Astrocyte of the cerebellum (primary cell): ENCODE data around the gene ABCG2.

Experiments
- DNase-seq: peaks from one replicate; pipeline ENCODE4 v3.0.0-alpha.2; 2011; ENCODE audit warnings: low read depth
- H3K4me3 ChIP-seq: 2 replicates; pipeline ENCODE4 v1.5.1; 2011; ENCODE audit warnings: mild to moderate bottlenecking, low read depth, low read length, moderate library complexity
- in situ Hi-C: cut with HindIII; loops from 2 replicates; pipeline ENCODE4 v1.10.0; 2017; ENCODE audit warnings: low sequenced_read_pairs
- TF ChIP-seq, protein P1 (sequence below): IDR thresholded peaks from 2 replicates; pipeline ENCODE4 v1.5.1; 2012; ENCODE audit warnings: low read length, low read depth, moderate library complexity, mild to moderate bottlenecking; ENCODE audit errors: missing control alignments

ABCG2 gene

DNA sequence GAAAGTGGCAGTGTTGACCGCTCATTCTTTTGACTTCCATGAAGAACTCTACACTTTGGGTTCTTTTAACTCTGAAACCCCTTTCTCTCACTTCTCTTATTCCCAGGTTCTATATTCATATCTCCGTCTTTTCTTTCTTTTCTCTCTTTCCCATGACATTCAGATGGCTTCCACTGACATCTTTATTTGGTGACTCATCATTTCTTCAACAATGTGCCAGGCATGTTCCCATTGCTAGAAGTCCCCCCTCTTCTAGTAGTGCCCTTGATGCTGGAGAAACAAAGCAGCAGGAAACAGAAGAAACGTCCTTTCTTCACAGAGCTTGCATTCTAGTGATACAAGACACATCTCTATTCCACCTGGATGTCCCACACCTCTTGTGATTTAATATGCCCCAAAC lies 117.7 kb downstream of the ABCG2 start:
- in situ Hi-C loops: loop anchor here (25.0 kb wide), 1 partner anchor 472 kb away; the partner anchor contains the start of gene PYURF
- no peak overlapping the region for H3K4me3 ChIP-seq
- no peak for DNase-seq
- TF ChIP-seq, protein P1, sequence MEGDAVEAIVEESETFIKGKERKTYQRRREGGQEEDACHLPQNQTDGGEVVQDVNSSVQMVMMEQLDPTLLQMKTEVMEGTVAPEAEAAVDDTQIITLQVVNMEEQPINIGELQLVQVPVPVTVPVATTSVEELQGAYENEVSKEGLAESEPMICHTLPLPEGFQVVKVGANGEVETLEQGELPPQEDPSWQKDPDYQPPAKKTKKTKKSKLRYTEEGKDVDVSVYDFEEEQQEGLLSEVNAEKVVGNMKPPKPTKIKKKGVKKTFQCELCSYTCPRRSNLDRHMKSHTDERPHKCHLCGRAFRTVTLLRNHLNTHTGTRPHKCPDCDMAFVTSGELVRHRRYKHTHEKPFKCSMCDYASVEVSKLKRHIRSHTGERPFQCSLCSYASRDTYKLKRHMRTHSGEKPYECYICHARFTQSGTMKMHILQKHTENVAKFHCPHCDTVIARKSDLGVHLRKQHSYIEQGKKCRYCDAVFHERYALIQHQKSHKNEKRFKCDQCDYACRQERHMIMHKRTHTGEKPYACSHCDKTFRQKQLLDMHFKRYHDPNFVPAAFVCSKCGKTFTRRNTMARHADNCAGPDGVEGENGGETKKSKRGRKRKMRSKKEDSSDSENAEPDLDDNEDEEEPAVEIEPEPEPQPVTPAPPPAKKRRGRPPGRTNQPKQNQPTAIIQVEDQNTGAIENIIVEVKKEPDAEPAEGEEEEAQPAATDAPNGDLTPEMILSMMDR: no peak
